Activated T-cell treated with anti-CD3 and anti-CD28 coated beads, Interleukin-2, amount 50 U/mL, for 72 hours (primary cell): Measurements from ENCODE around the gene GSPT1. TPM values are rescaled to one million over a fixed set of nuclear protein-coding genes. Genes with fewer than 3 reads are reported as not detected.
"Not testable (repeated sequence)": the region's sequence is repeated elsewhere in the genome, so short reads cannot be mapped to it uniquely, and the experiment has no call there.

ENCODE experiments used
- ATAC-seq, 2 donors: fragments of 150-1000 bp; cut with Tn5 transposase; replicated peaks in 1 of 2; 2 replicates each; pipeline ENCODE4 v1.10.0; 2021; ENCODE audit warnings: moderate library complexity in 2 of 2, mild to moderate bottlenecking in 1 of 2
- DNase-seq, 2 donors: peaks; one replicate each; pipeline ENCODE4 v3.0.0; 2021 to 2022; ENCODE audit warnings: mixed read lengths in 1 of 2
- H3K27ac Mint-ChIP-seq: one replicate; pipeline ENCODE4 v1.8.0; 2022; ENCODE audit warnings: mild to moderate bottlenecking, moderate library complexity, mixed read lengths
- H3K27me3 Mint-ChIP-seq: one replicate; pipeline ENCODE4 v1.8.0; 2022; ENCODE audit warnings: low read depth, mixed read lengths
- H3K36me3 Mint-ChIP-seq, 2 donors: one replicate each; pipeline ENCODE4 v1.8.0; 2022; ENCODE audit warnings: mixed read lengths in 2 of 2, mild to moderate bottlenecking in 1 of 2; ENCODE audit not compliant: insufficient read depth in 2 of 2
- H3K4me1 Mint-ChIP-seq: one replicate; pipeline ENCODE4 v1.8.0; 2022; ENCODE audit warnings: low read depth, mixed read lengths
- H3K4me3 Mint-ChIP-seq, 2 donors: one replicate each; pipeline ENCODE4 v1.8.0; 2022; ENCODE audit warnings: mild to moderate bottlenecking in 2 of 2, mixed read lengths in 2 of 2, moderate library complexity in 2 of 2
- H3K9me3 Mint-ChIP-seq, 2 donors: one replicate each; pipeline ENCODE4 v1.8.0; 2022; ENCODE audit warnings: mixed read lengths in 2 of 2
- total RNA-seq, 2 donors: library from RNA; stranded (reverse); gene quantifications; one replicate each; pipeline ENCODE4 v1.2.3, GENCODE V29; 2022

GSPT1 gene
- total RNA-seq = 100 to 1,000 TPM; 174 to 183 TPM

GRCh38 chr16:11915644-11916523, at the start of gene GSPT1:
Gene GSPT1 (minus strand): TSS chr16:11915956. CDS start chr16:11915720, 236 bp downstream.
- ATAC-seq (peak; percentile 90 to 95), DNase-seq (peak; percentile 99 to 100)
- Mint-ChIP-seq H3K27ac (peak within 1 kb of the TSS; percentile 99), H3K27me3 (peaks cover 5% of the 10 kb centered on the region), H3K36me3 (peaks cover 11 to 19% of the 10 kb centered on the region in 2 donors), H3K4me1 (peaks cover 45% of the 10 kb centered on the region), H3K4me3 (peak within 1 kb of the TSS; percentile 90 to 100), H3K9me3 (no peaks in the 10 kb centered on the region)

GRCh38 chr16:11964761-11965551, 49.2 kb upstream of the GSPT1 start, which contains the start of gene TNFRSF17:
Gene TNFRSF17 (plus strand): TSS chr16:11965210. CDS start chr16:11965325, 115 bp downstream.
- H3K4me1 Mint-ChIP-seq = no peaks in the 10 kb centered on the region
- no peaks in the 10 kb centered on the region for H3K36me3 Mint-ChIP-seq
- no peak within 1 kb of the TSS for H3K4me3 Mint-ChIP-seq
- ATAC-seq (no peak), DNase-seq (no peak)
- H3K9me3 Mint-ChIP-seq = no peaks in the 10 kb centered on the region
- no peak within 1 kb of the TSS for H3K27ac Mint-ChIP-seq
- no peaks in the 10 kb centered on the region for H3K27me3 Mint-ChIP-seq

GRCh38 chr16:11963706-11964105, 48.0 kb upstream of the GSPT1 start:
- no peaks in the 10 kb centered on the region for H3K4me1 Mint-ChIP-seq
- H3K36me3 Mint-ChIP-seq = no peaks in the 10 kb centered on the region
- no peaks in the 10 kb centered on the region for H3K9me3 Mint-ChIP-seq
- no peak for ATAC-seq
- H3K4me3 Mint-ChIP-seq = no peak overlapping the region
- no peak for DNase-seq
- no peak overlapping the region for H3K27ac Mint-ChIP-seq
- no peaks in the 10 kb centered on the region for H3K27me3 Mint-ChIP-seq

GRCh38 chr16:11962978-11963377, 47.2 kb upstream of the GSPT1 start:
- not testable (repeated sequence) for H3K9me3 Mint-ChIP-seq, DNase-seq, H3K27me3 Mint-ChIP-seq, H3K4me3 Mint-ChIP-seq, ATAC-seq, H3K27ac Mint-ChIP-seq, H3K4me1 Mint-ChIP-seq, H3K36me3 Mint-ChIP-seq

GRCh38 chr16:11962457-11962856, 46.7 kb upstream of the GSPT1 start:
- not testable (repeated sequence) for DNase-seq, H3K4me1 Mint-ChIP-seq, ATAC-seq, H3K9me3 Mint-ChIP-seq, H3K27ac Mint-ChIP-seq, H3K36me3 Mint-ChIP-seq, H3K4me3 Mint-ChIP-seq, H3K27me3 Mint-ChIP-seq

- Mint-ChIP-seq H3K4me3 (no peak overlapping the region), H3K9me3 (no peaks in the 10 kb centered on the region), H3K4me1 (no peaks in the 10 kb centered on the region), H3K27ac (no peak overlapping the region), H3K36me3 (no peaks in the 10 kb centered on the region), H3K27me3 (no peaks in the 10 kb centered on the region)
- no peak for DNase-seq
- no peak for ATAC-seq
These were observed 42.0 kb upstream of the GSPT1 start for GRCh38 chr16:11957591-11958395.

- H3K4me3 Mint-ChIP-seq = no peak overlapping the region
- H3K4me1 Mint-ChIP-seq = no peaks in the 10 kb centered on the region
- ATAC-seq (no peak), DNase-seq (no peak)
- H3K9me3 Mint-ChIP-seq = no peaks in the 10 kb centered on the region
- no peak overlapping the region for H3K27ac Mint-ChIP-seq
- H3K27me3 Mint-ChIP-seq = no peaks in the 10 kb centered on the region
- no peaks in the 10 kb centered on the region for H3K36me3 Mint-ChIP-seq
These were observed 40.8 kb upstream of the GSPT1 start for GRCh38 chr16:11956558-11956957.

GRCh38 chr16:11955713-11956123, 40.0 kb upstream of the GSPT1 start:
- H3K4me3 Mint-ChIP-seq = no peak overlapping the region
- no peaks in the 10 kb centered on the region for H3K4me1 Mint-ChIP-seq
- H3K27me3 Mint-ChIP-seq = no peaks in the 10 kb centered on the region
- no peaks in the 10 kb centered on the region for H3K36me3 Mint-ChIP-seq
- ATAC-seq (no peak), DNase-seq (no peak)
- H3K27ac Mint-ChIP-seq = no peak overlapping the region
- H3K9me3 Mint-ChIP-seq = no peaks in the 10 kb centered on the region

- H3K9me3 Mint-ChIP-seq, H3K27ac Mint-ChIP-seq, H3K4me1 Mint-ChIP-seq, H3K4me3 Mint-ChIP-seq, H3K27me3 Mint-ChIP-seq, ATAC-seq, DNase-seq, H3K36me3 Mint-ChIP-seq: not testable (repeated sequence)
These were observed 37.8 kb upstream of the GSPT1 start for GRCh38 chr16:11953576-11953975.

- Mint-ChIP-seq H3K27ac (no peak overlapping the region), H3K4me1 (no peaks in the 10 kb centered on the region), H3K9me3 (no peaks in the 10 kb centered on the region), H3K27me3 (no peaks in the 10 kb centered on the region), H3K4me3 (no peak overlapping the region), H3K36me3 (no peaks in the 10 kb centered on the region)
- no peak for ATAC-seq
- no peak for DNase-seq
These were observed 34.6 kb upstream of the GSPT1 start for GRCh38 chr16:11950388-11950787.

GRCh38 chr16:11949527-11949926, 33.8 kb upstream of the GSPT1 start:
- ATAC-seq (peak; percentile 36 to 51), DNase-seq (peak; percentile 9 to 10)
- no peaks in the 10 kb centered on the region for H3K27me3 Mint-ChIP-seq
- H3K4me3 Mint-ChIP-seq = no peak overlapping the region
- no peaks in the 10 kb centered on the region for H3K36me3 Mint-ChIP-seq
- H3K27ac Mint-ChIP-seq = no peak overlapping the region
- no peaks in the 10 kb centered on the region for H3K4me1 Mint-ChIP-seq
- H3K9me3 Mint-ChIP-seq = no peaks in the 10 kb centered on the region

GRCh38 chr16:11948819-11949218, 33.1 kb upstream of the GSPT1 start:
- H3K4me1 Mint-ChIP-seq = no peaks in the 10 kb centered on the region

GRCh38 chr16:11946433-11946832, 30.7 kb upstream of the GSPT1 start:
- H3K9me3 Mint-ChIP-seq = no peaks in the 10 kb centered on the region
- H3K4me1 Mint-ChIP-seq = no peaks in the 10 kb centered on the region
- DNase-seq (no peak), ATAC-seq (no peak)
- no peak overlapping the region for H3K27ac Mint-ChIP-seq
- H3K36me3 Mint-ChIP-seq = no peaks in the 10 kb centered on the region
- H3K4me3 Mint-ChIP-seq = no peak overlapping the region
- H3K27me3 Mint-ChIP-seq = no peaks in the 10 kb centered on the region

More at GRCh38 chr16:11948819-11949218, 33.1 kb upstream of the GSPT1 start:
- Mint-ChIP-seq H3K36me3 (no peaks in the 10 kb centered on the region), H3K27me3 (no peaks in the 10 kb centered on the region), H3K27ac (no peak overlapping the region), H3K9me3 (no peaks in the 10 kb centered on the region), H3K4me3 (no peak overlapping the region)
- ATAC-seq (no peak), DNase-seq (no peak)
